IMR-90 (cell line): Measurements from ENCODE around the gene ABHD6. TPM values are rescaled to one million over a fixed set of nuclear protein-coding genes. Genes with fewer than 3 reads are reported as not detected.

Experiments
- ATAC-seq: fragments of 200-7000 bp; cut with Tn5 transposase; 2 replicates; pipeline ENCODE4 v1.9.1; 2020; ENCODE audit warnings: low read depth, mild to moderate bottlenecking, moderate library complexity
- BruUV-seq: library from RNA; stranded (reverse); fragments of 400-500 nt; replicated peaks from 2 replicates; lab custom pipeline; 2021; lab: Mats Ljungman, UMichigan
- CTCF ChIA-PET: fragments of 300-600 bp; formaldehyde crosslinking; extraction: SDS; loops from one replicate; lab custom pipeline; 2021; ENCODE audit warnings: antibody characterized with exemption; lab: Yijun Ruan, JAX
- POLR2A ChIA-PET: fragments of 300-600 bp; sonication (Branson Sonifier 250); formaldehyde crosslinking; loops from one replicate; lab custom pipeline; 2022; ENCODE audit warnings: antibody characterized with exemption; ENCODE audit not compliant: unreplicated experiment; lab: Charles Lee
- DNase-seq: peaks from one replicate; pipeline ENCODE4 v3.0.0; 2013
- H2AFZ ChIP-seq: replicated peaks from 2 replicates; pipeline ENCODE3; 2013; ENCODE audit warnings: low read length, mild to moderate bottlenecking; ENCODE audit not compliant: poor library complexity
- H2AK5ac ChIP-seq: 2 replicates; pipeline ENCODE4 v1.6.1; 2013; ENCODE audit warnings: low read depth, low read length, inconsistent platforms
- H2AK9ac ChIP-seq: replicated peaks from 2 replicates; pipeline ENCODE3; 2013; ENCODE audit warnings: mild to moderate bottlenecking, low read depth, low read length, moderate library complexity; ENCODE audit not compliant: poor library complexity
- H2BK120ac ChIP-seq: 2 replicates; pipeline ENCODE4 v1.6.1; 2013; ENCODE audit warnings: low read depth, low read length, inconsistent platforms
- H2BK15ac ChIP-seq: 3 replicates; pipeline ENCODE4 v1.6.1; 2013; ENCODE audit warnings: low read depth, low read length, inconsistent platforms
- H2BK20ac ChIP-seq: 2 replicates; pipeline ENCODE4 v1.6.1; 2013; ENCODE audit warnings: low read depth, mild to moderate bottlenecking, inconsistent platforms, low read length, moderate library complexity
- H2BK5ac ChIP-seq: 2 replicates; pipeline ENCODE4 v1.6.1; 2013; ENCODE audit warnings: mild to moderate bottlenecking, low read depth, low read length, inconsistent platforms; ENCODE audit not compliant: poor library complexity, severe bottlenecking
- H3K14ac ChIP-seq: replicated peaks from 2 replicates; pipeline ENCODE4 v1.6.1; 2013; ENCODE audit warnings: low read depth, low read length, inconsistent platforms
- H3K18ac ChIP-seq: 2 replicates; pipeline ENCODE4 v1.6.1; 2013; ENCODE audit warnings: low read depth, low read length, control low read depth
- H3K23ac ChIP-seq: 2 replicates; pipeline ENCODE4 v1.6.1; 2013; ENCODE audit warnings: low read depth, low read length, inconsistent platforms
- H3K27ac ChIP-seq: 2 replicates; pipeline ENCODE4 v1.5.1; 2013; ENCODE audit warnings: mild to moderate bottlenecking, control low read depth, low read length; ENCODE audit not compliant: insufficient read depth
- H3K27me3 ChIP-seq: 2 replicates; pipeline ENCODE4 v1.6.1; 2013; ENCODE audit warnings: low read length; ENCODE audit not compliant: control insufficient read depth, insufficient read depth
- H3K36me3 ChIP-seq: 2 replicates; pipeline ENCODE4 v1.6.1; 2013; ENCODE audit warnings: low read length, mixed read lengths; ENCODE audit not compliant: control insufficient read depth, insufficient read depth
- H3K4ac ChIP-seq: 2 replicates; pipeline ENCODE4 v1.6.1; 2013; ENCODE audit warnings: low read depth, low read length, inconsistent platforms
- H3K4me1 ChIP-seq: 2 replicates; pipeline ENCODE4 v1.6.1; 2013; ENCODE audit warnings: low read length, mixed read lengths; ENCODE audit not compliant: control insufficient read depth, insufficient read depth
- H3K4me2 ChIP-seq: 2 replicates; pipeline ENCODE4 v1.6.1; 2013; ENCODE audit warnings: low read depth, mild to moderate bottlenecking, control low read depth, low read length, moderate library complexity
- H3K4me3 ChIP-seq: 2 replicates; pipeline ENCODE4 v1.5.1; 2013; ENCODE audit warnings: low read depth, mild to moderate bottlenecking, control low read depth, low read length, moderate library complexity; ENCODE audit not compliant: insufficient read depth
- H3K56ac ChIP-seq: 2 replicates; pipeline ENCODE4 v1.6.1; 2013; ENCODE audit warnings: low read length, inconsistent platforms; ENCODE audit not compliant: insufficient read depth; ENCODE audit errors: extremely low read depth
- H3K79me1 ChIP-seq, 2 experiments: 2 replicates each; pipeline ENCODE4 v1.6.1; 2013; ENCODE audit warnings: low read length in 2 of 2, inconsistent platforms in 1 of 2, low read depth in 1 of 2
- H3K9ac ChIP-seq: 2 replicates; pipeline ENCODE4 v1.6.1; 2013; ENCODE audit warnings: low read depth, low read length, control low read depth
- H3K9me1 ChIP-seq: 2 replicates; pipeline ENCODE4 v1.6.1; 2013; ENCODE audit warnings: low read length, inconsistent platforms; ENCODE audit not compliant: insufficient read depth
- H3K9me3 ChIP-seq: 2 replicates; pipeline ENCODE4 v1.6.1; 2013; ENCODE audit warnings: low read length; ENCODE audit not compliant: control insufficient read depth, insufficient read depth
- H4K20me1 ChIP-seq: 2 replicates; pipeline ENCODE4 v1.6.1; 2013; ENCODE audit warnings: low read length, inconsistent platforms; ENCODE audit not compliant: insufficient read depth
- H4K5ac ChIP-seq: 2 replicates; pipeline ENCODE4 v1.6.1; 2013; ENCODE audit warnings: mild to moderate bottlenecking, low read depth, low read length, control low read depth
- H4K8ac ChIP-seq, 2 experiments: 2 replicates each; pipeline ENCODE4 v1.6.1; 2013; ENCODE audit warnings: low read depth in 2 of 2, low read length in 2 of 2, control low read depth in 1 of 2, inconsistent platforms in 1 of 2
- H4K91ac ChIP-seq: 2 replicates; pipeline ENCODE4 v1.6.1; 2013; ENCODE audit warnings: low read depth, low read length, inconsistent platforms; ENCODE audit not compliant: insufficient read depth
- CEBPB ChIP-seq: IDR thresholded peaks from 2 replicates; pipeline ENCODE4 v1.6.1; 2012; ENCODE audit warnings: low read depth, low read length, improper control_type of control experiment
- CHD1 ChIP-seq: IDR thresholded peaks from 2 replicates; pipeline ENCODE4 v1.6.1; 2012; ENCODE audit warnings: low read depth, low read length, improper control_type of control experiment
- ELK1 ChIP-seq: fragments of 150-350 bp; IDR thresholded peaks from 2 replicates; pipeline ENCODE4 v1.6.1; 2016; ENCODE audit warnings: low read depth, mild to moderate bottlenecking, low read length, moderate library complexity, borderline replicate concordance
- FOS ChIP-seq: fragments of 150-350 bp; IDR thresholded peaks from 2 replicates; pipeline ENCODE4 v1.6.1; 2016; ENCODE audit warnings: low read depth, low read length
- MAFK ChIP-seq: IDR thresholded peaks from 2 replicates; pipeline ENCODE4 v1.6.1; 2012; ENCODE audit warnings: low read depth, low read length, improper control_type of control experiment
- MXI1 ChIP-seq: IDR thresholded peaks from 2 replicates; pipeline ENCODE4 v1.6.1; 2012; ENCODE audit warnings: low read depth, mild to moderate bottlenecking, low read length, moderate library complexity, borderline replicate concordance
- RCOR1 ChIP-seq: IDR thresholded peaks from 2 replicates; pipeline ENCODE4 v1.6.1; 2012; ENCODE audit warnings: mild to moderate bottlenecking, low read length, improper control_type of control experiment; ENCODE audit not compliant: insufficient replicate concordance
- RFX5 ChIP-seq: IDR thresholded peaks from 2 replicates; pipeline ENCODE4 v1.8.0; 2012; ENCODE audit warnings: low read depth, mild to moderate bottlenecking, low read length, moderate library complexity
- USF2 ChIP-seq: fragments of 150-350 bp; IDR thresholded peaks from 2 replicates; pipeline ENCODE4 v1.6.1; 2017; ENCODE audit warnings: mild to moderate bottlenecking, antibody characterized with exemption, low read length, low read depth
- WGBS, 2 experiments: methylation state at CpG; one replicate each; pipeline versions ENCODE4 v1.1.5 to v1.1.7; 2013; ENCODE audit warnings: missing lambda C conversion rate in 2 of 2; ENCODE audit not compliant: insufficient read length in 1 of 2; ENCODE audit errors: extremely low coverage in 2 of 2; 5-methylcytosine and 5-hydroxymethylcytosine counted together
- dilution Hi-C: fragments of 300-500 bp; cut with HindIII; formaldehyde crosslinking; loops from one replicate; pipeline ENCODE4 v1.14.3; 2018; ENCODE audit warnings: low sequenced_read_pairs; ENCODE audit not compliant: unreplicated experiment
- in situ Hi-C: fragments of 300-500 bp; cut with MboI; formaldehyde crosslinking; loops from 3 replicates; pipeline ENCODE4 v1.14.3; 2019; ENCODE audit warnings: low sequenced_read_pairs, inconsistent platforms, mixed read lengths
- intact Hi-C: fragments of 100-400 bp; cut with micrococcal nuclease; formaldehyde crosslinking; loops from 2 replicates; pipeline ENCODE4 v1.10.0; 2022
- polyA plus RNA-seq, 3 experiments: library from polyadenylated mRNA; depleted of rRNA; stranded (reverse); fragments of >200 nt; gene quantifications; 2 replicates each; pipeline ENCODE4 v1.2.3, GENCODE V29; 2012; ENCODE audit warnings: low replicate concordance in 1 of 3
- total RNA-seq: library from RNA; depleted of rRNA; stranded (reverse); fragments of >200 nt; gene quantifications from 2 replicates; pipeline ENCODE4 v1.2.3, GENCODE V29; 2012
- TF ChIP-seq, protein P1 (sequence below): conservative IDR thresholded peaks from 2 replicates; pipeline ENCODE4 v1.5.1; 2012; ENCODE audit warnings: mild to moderate bottlenecking, low read depth, low read length, improper control_type of control experiment

Gene ABHD6
- total and polyA plus RNA-seq, 2 of the 4 experiments (the other 2 are of a cell fraction), result 5.0 to 5.6 TPM

DNA sequence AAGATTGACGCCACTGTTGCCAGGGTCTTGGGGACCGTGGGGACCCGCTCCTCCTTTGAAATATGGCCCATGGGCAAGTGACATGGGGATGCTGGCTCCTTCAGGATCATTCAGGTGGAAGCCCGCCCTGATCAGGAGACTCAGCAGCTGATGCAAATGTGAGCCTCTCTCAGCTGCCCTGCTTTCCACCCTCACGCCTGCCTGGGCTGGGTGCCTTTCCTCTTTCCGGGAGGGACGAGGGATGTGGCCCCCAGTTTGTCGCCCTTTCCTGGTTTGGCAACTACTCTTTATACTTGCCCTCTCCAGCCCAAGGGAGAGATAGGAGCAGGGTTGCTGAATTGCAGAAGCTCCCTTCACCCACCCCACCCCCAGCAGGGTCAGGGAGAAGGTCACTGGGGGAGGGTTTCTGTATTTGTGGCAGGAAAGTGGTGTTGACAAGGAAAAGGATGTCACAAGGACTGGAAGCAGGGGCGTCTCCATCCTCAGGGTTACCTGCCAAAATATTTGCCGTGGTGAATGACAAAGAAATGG is 48.6 kb upstream of the ABHD6 start:
- Histone ChIP-seq H4K5ac (no peak overlapping the region), H3K18ac (no peak overlapping the region), H3K27me3 (peaks cover 2% of the 10 kb centered on the region; the same call in 1 of the 2 replicates), H3K4ac (no peak overlapping the region), H3K9me1 (no peaks in the 10 kb centered on the region), H2BK120ac (no peak overlapping the region), H4K91ac (no peak overlapping the region), H3K79me1 (no peaks in the 10 kb centered on the region), H3K9me3 (no peaks in the 10 kb centered on the region), H2AFZ (no peak overlapping the region), H2BK15ac (no peak overlapping the region), H3K14ac (no peak overlapping the region), H2AK9ac (no peak overlapping the region), H3K56ac (no peak overlapping the region), H3K36me3 (no peaks in the 10 kb centered on the region), H2BK20ac (no peak overlapping the region), H3K23ac (no peak overlapping the region), H4K20me1 (no peaks in the 10 kb centered on the region), H3K9ac (no peak overlapping the region), H4K8ac (no peak overlapping the region), H2BK5ac (no peak overlapping the region), H3K4me2 (no peak overlapping the region), H3K4me3 (no peak overlapping the region), H3K4me1 (no peaks in the 10 kb centered on the region), H3K27ac (no peak overlapping the region), H2AK5ac (no peak overlapping the region)
- intact Hi-C loops (loop anchor here (5.0 kb wide), 1 partner anchor 223 kb away; no protein-coding TSS in a partner anchor), dilution Hi-C loops (no loop called here), in situ Hi-C loops (loop anchor here (5.0 to 25.0 kb wide), 2 partner anchors 113 to 223 kb away; no protein-coding TSS in a partner anchor)
- no TSS peak for BruUV-seq
- no peak for TF ChIP-seq ELK1
- no peak for TF ChIP-seq RFX5
- no peak for TF ChIP-seq CEBPB
- TF ChIP-seq MXI1, result no peak
- TF ChIP-seq RCOR1, result no peak
- no peak for TF ChIP-seq CHD1
- TF ChIP-seq FOS, result no peak
- TF ChIP-seq USF2, result no peak
- TF ChIP-seq, protein P1, sequence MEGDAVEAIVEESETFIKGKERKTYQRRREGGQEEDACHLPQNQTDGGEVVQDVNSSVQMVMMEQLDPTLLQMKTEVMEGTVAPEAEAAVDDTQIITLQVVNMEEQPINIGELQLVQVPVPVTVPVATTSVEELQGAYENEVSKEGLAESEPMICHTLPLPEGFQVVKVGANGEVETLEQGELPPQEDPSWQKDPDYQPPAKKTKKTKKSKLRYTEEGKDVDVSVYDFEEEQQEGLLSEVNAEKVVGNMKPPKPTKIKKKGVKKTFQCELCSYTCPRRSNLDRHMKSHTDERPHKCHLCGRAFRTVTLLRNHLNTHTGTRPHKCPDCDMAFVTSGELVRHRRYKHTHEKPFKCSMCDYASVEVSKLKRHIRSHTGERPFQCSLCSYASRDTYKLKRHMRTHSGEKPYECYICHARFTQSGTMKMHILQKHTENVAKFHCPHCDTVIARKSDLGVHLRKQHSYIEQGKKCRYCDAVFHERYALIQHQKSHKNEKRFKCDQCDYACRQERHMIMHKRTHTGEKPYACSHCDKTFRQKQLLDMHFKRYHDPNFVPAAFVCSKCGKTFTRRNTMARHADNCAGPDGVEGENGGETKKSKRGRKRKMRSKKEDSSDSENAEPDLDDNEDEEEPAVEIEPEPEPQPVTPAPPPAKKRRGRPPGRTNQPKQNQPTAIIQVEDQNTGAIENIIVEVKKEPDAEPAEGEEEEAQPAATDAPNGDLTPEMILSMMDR, result no peak
- no peak for TF ChIP-seq MAFK
- DNase-seq (no peak), ATAC-seq (no peak)
- 73% methylated on average over 3 of the region's 10 CpGs; no CpG with 5 or more reads in 1 of the 2 experiments for WGBS, 2 experiments
- POLR2A ChIA-PET, result no interaction called here
- CTCF ChIA-PET, result interaction anchor here (1.1 to 3.6 kb wide), 4 partner anchors 12 to 117 kb away, joined by 4 to 19 read pairs (median 11); partner anchors contain the start of genes HTD2 and RPP14
